SH-SY5Y (cell line): ENCODE measurements around the gene CACNA1E.

Source experiments
- GATA2 ChIP-seq: IDR thresholded peaks from 2 replicates; pipeline ENCODE4 v1.6.1; 2011; ENCODE audit warnings: mild to moderate bottlenecking, low read depth, low read length
- GATA3 ChIP-seq: IDR thresholded peaks from 2 replicates; pipeline ENCODE4 v1.6.1; 2011; ENCODE audit warnings: low read depth, mild to moderate bottlenecking, low read length, moderate library complexity

DNA sequence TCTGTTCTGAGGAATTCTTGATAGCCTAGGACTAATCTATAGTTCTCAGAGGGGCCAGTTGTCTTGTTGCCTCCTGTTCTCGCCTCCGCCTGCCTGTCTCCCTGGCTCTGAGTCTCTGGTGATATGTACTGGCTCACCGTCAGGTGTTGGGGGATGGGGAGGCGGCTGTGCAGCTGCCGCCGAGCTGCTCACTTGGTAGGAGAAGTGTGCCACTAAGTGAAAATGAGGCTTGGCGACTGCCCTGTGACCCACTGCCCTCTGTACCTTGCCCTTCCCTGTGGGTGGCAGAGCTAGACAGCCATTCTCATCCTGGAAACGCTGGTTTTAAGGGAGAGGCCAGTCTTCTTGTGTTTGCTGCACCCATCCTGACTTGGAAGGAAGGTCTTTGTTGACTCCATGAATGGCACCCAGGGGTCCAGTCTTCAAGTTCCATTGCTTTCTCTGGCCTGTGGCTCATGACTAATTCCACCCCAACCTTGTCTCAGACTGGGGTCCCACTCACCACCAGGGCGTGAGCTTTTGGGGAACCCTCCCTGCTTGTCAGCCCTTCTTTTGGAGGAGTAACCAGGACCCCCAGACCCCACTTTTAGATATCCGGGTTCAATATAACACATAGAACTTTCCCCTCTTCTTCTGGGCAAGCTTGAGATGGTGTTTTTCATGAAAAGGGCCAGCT, 120.6 kb downstream of the CACNA1E start:
- TF ChIP-seq GATA2 (no peak), GATA3 (no peak)
